ENCODE results near the gene RPS6KC1. TPM values are rescaled to one million over a fixed set of nuclear protein-coding genes. Genes with fewer than 3 reads are reported as not detected.

The RPS6KC1 gene
- total RNA-seq, 1 experiment from 2014 or later, result 16.4 TPM

DNA sequence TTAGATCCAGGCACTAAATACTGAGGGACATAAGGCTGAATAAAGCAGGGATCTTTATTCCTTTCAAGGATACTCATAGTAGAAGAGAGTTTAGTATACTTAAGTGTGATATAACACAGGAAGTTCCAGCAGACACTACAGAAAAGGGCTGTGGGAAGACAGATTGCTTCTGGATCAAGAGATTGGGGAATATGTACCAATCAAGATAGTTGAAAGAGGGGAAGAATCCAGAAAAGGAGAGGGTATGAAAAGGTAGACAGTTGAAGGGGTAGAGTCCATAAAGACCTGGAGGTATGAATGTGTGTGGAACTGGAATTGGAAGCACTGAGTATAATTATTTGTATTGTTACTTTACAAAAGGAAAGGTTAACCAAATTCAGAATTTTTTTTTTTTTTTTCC, 2.4 kb downstream of the RPS6KC1 start:
- no peak overlapping the region for H3K4me3 ChIP-seq
- H3K9me2 ChIP-seq (ENCODE audit: insufficient read depth), result no peaks in the 10 kb centered on the region
- CTCF ChIA-PET, result no interaction called here
- H3K27me3 ChIP-seq (ENCODE audit: insufficient read depth, low read depth), result no peaks in the 10 kb centered on the region
- no peaks in the 10 kb centered on the region for H3K36me3 ChIP-seq (ENCODE audit: low read depth)
- POLR2A ChIA-PET (ENCODE audit: unreplicated experiment), result no interaction called here
- H3F3A ChIP-seq (ENCODE audit: insufficient read depth, low read depth), result peaks cover 8% of the 10 kb centered on the region; the same call in 1 of the 2 replicates
- H3K4me1 ChIP-seq (replicated peaks; ENCODE audit: insufficient read depth), result peaks cover 16% of the 10 kb centered on the region
- no peaks in the 10 kb centered on the region; the same call in 1 of the 2 replicates for H4K20me1 ChIP-seq (ENCODE audit: insufficient read depth)
- H3K4me2 ChIP-seq, result no peak overlapping the region
- TF ChIP-seq EZH2 (IDR thresholded peaks at IDR 0.05; ENCODE audit: low read depth), result no peak
- TF ChIP-seq, protein P1, sequence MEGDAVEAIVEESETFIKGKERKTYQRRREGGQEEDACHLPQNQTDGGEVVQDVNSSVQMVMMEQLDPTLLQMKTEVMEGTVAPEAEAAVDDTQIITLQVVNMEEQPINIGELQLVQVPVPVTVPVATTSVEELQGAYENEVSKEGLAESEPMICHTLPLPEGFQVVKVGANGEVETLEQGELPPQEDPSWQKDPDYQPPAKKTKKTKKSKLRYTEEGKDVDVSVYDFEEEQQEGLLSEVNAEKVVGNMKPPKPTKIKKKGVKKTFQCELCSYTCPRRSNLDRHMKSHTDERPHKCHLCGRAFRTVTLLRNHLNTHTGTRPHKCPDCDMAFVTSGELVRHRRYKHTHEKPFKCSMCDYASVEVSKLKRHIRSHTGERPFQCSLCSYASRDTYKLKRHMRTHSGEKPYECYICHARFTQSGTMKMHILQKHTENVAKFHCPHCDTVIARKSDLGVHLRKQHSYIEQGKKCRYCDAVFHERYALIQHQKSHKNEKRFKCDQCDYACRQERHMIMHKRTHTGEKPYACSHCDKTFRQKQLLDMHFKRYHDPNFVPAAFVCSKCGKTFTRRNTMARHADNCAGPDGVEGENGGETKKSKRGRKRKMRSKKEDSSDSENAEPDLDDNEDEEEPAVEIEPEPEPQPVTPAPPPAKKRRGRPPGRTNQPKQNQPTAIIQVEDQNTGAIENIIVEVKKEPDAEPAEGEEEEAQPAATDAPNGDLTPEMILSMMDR (conservative IDR thresholded peaks at IDR 0.05), result no peak
- no peak overlapping the region for H2AFZ ChIP-seq
- DNase-seq, result no peak
- no peak overlapping the region for H3K27ac ChIP-seq
- intact Hi-C loops (cut with micrococcal nuclease; ENCODE audit: unreplicated experiment), result no loop called here
- H3K9me3 ChIP-seq (ENCODE audit: insufficient read depth, low read depth), result no peaks in the 10 kb centered on the region
- BruUV-seq (replicated peaks), result no TSS peak
- peaks cover 62% of the 10 kb centered on the region for H3K79me2 ChIP-seq (ENCODE audit: low read depth)

DNA sequence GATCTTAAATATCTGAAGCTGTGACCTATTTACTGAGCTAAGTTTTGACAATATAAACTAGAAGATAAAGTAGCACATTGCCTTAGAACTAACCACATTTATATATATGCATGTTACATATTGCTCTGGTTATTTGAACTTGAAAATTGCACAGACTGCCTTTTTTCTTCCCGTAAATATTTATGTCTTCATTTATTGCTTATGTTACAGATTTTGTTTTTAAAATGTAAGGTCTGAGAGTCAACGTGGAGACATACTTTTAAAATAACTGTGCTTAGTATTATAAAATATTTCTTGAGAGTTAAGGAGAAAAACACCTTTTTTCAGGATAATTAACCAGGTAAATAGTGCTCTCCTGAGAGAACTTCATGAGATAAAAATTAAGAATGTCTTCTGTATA, 3.1 kb downstream of the RPS6KC1 start:
- DNase-seq, result no peak
- Histone ChIP-seq H4K20me1 (ENCODE audit: insufficient read depth) (no peaks in the 10 kb centered on the region; the same call in 1 of the 2 replicates), H3K27ac (no peak overlapping the region), H2AFZ (no peak overlapping the region), H3K4me2 (no peak overlapping the region), H3K36me3 (ENCODE audit: low read depth) (no peaks in the 10 kb centered on the region), H3K4me1 (replicated peaks; ENCODE audit: insufficient read depth) (peaks cover 16% of the 10 kb centered on the region), H3K79me2 (ENCODE audit: low read depth) (peaks cover 66% of the 10 kb centered on the region), H3K9me2 (ENCODE audit: insufficient read depth) (no peaks in the 10 kb centered on the region), H3K4me3 (no peak overlapping the region), H3F3A (ENCODE audit: insufficient read depth, low read depth) (peaks cover 8% of the 10 kb centered on the region; the same call in 1 of the 2 replicates), H3K27me3 (ENCODE audit: insufficient read depth, low read depth) (no peaks in the 10 kb centered on the region), H3K9me3 (ENCODE audit: insufficient read depth, low read depth) (no peaks in the 10 kb centered on the region)
- intact Hi-C loops (cut with micrococcal nuclease; ENCODE audit: unreplicated experiment), result no loop called here
- TF ChIP-seq, protein P1 (conservative IDR thresholded peaks at IDR 0.05), result no peak
- TF ChIP-seq EZH2 (IDR thresholded peaks at IDR 0.05; ENCODE audit: low read depth), result no peak
- ChIA-PET CTCF (no interaction called here), POLR2A (ENCODE audit: unreplicated experiment) (no interaction called here)
- no TSS peak for BruUV-seq (replicated peaks)

DNA sequence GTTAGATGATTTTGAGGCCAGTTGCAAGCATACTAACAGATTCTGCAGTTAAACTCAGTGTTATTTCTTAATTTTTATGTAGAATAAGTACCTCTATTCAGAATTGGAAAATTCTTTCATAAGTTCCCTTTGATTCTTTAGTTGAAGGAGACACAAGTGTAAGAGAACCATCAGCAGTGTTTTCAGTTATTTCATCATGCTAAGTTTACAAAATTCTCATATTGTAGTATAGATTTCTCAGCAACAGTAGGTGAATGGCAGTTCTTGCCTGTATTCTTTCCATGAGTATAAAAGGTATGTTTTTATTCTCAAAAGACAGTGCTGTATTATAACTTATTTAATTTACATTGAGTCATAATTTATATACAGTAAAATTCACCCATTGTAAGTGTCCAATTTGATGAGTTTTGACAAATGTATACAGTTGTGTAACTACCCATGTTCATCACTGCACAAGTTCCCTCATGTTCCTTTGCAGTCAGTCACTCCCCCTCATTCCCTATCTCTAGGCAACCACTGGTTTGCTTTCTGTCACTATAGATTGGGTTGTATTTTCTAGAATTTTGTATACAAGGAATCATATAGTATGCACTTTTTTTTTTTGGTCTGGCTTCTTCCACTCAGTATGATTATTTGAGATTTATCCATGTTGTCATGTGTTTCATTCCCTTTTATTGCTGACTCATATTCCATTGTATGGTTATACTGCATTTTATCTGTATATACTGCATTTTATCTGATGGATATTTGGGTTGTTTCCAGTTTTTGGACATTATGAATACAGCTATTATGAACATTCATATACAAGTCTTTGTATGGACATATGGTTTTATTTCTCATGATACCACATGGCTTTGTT, 3.9 kb downstream of the RPS6KC1 start:
- peaks cover 8% of the 10 kb centered on the region; the same call in 1 of the 2 replicates for H3F3A ChIP-seq (ENCODE audit: insufficient read depth, low read depth)
- no TSS peak for BruUV-seq (replicated peaks)
- no peak overlapping the region for H3K27ac ChIP-seq
- peaks cover 16% of the 10 kb centered on the region for H3K4me1 ChIP-seq (replicated peaks; ENCODE audit: insufficient read depth)
- H2AFZ ChIP-seq, result no peak overlapping the region
- TF ChIP-seq EZH2 (IDR thresholded peaks at IDR 0.05; ENCODE audit: low read depth), result no peak
- TF ChIP-seq, protein P1 (conservative IDR thresholded peaks at IDR 0.05), result no peak
- H3K79me2 ChIP-seq (ENCODE audit: low read depth), result peaks cover 67% of the 10 kb centered on the region
- no peaks in the 10 kb centered on the region for H3K9me3 ChIP-seq (ENCODE audit: insufficient read depth, low read depth)
- H3K4me3 ChIP-seq, result no peak overlapping the region
- ChIA-PET POLR2A (ENCODE audit: unreplicated experiment) (no interaction called here), CTCF (no interaction called here)
- H3K27me3 ChIP-seq (ENCODE audit: insufficient read depth, low read depth), result no peaks in the 10 kb centered on the region
- H3K9me2 ChIP-seq (ENCODE audit: insufficient read depth), result no peaks in the 10 kb centered on the region
- no peak overlapping the region for H3K4me2 ChIP-seq
- intact Hi-C loops (cut with micrococcal nuclease; ENCODE audit: unreplicated experiment), result no loop called here
- H4K20me1 ChIP-seq (ENCODE audit: insufficient read depth), result no peaks in the 10 kb centered on the region; the same call in 1 of the 2 replicates
- no peak for DNase-seq
- no peaks in the 10 kb centered on the region for H3K36me3 ChIP-seq (ENCODE audit: low read depth)

Data from PC-9 (cell line).